ENCODE measurements around the gene YIF1B.
"Not testable (repeated sequence)": the region's sequence is repeated elsewhere in the genome, so short reads cannot be mapped to it uniquely, and the experiment has no call there.

YIF1B gene

DNA sequence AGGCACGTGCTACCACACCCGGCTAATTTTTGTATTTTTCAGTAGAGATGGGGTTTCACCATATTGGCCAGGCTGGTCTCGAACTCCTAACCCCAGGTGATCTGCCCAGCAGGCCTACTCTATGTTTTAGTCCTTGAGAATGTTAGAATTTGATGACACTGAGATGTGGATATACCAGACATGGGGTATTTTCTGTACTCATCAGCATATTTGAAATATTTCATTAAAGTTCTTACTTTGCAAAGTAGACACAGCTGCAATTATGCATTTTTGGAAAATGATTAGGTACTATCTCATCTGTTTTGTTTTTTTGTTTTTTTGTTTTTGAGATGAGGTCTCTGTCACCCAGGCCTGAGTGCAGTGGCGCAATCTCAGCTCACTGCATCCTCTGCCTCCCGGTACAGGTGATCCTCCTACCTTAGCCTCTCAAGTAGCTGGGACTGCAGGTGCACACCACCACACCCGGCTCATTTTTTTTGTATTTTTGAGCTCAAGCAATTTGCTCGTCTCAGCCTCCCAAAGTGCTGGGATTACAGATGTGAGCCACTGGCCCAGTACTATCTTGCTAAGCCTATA, 38.7 kb downstream of the YIF1B start:
- no peak for DNase-seq (ENCODE audit: low spot score)

DNA sequence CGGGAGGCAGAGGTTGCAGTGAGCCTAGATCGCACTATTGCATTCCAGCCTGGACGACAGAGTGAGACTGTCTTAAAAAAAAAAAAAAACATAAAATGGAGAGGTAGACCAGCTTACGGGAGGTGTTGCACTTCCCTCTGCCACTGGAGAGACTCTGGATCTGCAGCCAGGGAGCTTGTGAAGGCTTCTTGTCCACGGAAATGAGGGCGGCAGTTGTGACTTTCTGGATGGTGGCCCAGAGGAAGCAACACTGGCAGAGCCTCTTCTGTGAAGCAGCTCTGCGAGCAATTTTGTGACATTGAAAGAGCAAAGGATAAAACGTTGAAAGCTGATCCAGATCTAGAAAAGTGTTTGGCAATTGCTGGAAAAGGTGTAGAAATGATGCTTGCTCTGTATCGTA, 41.0 kb downstream of the YIF1B start:
- peak; percentile 54 for DNase-seq (ENCODE audit: low spot score)

DNA sequence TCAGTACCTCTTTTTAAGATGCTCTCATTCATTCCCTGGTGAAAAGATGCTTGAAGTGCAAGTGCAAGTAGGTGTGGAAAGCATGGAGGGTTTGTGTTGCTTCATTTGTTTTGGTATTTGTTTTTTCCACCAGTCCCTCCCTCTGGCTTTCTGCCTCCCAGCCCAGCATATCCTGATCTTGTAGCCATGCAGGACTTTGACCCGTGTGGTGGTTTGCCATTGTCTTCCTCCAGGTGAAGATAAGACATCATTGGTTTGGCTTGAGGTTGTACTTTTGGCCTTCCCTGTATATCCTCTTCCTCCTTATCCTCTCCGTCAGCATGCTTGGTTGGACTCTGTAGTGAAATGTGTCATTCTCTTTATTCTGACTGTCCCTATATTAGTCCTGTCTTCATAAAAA, 42.2 kb downstream of the YIF1B start:
- DNase-seq (ENCODE audit: low spot score), result no peak

DNA sequence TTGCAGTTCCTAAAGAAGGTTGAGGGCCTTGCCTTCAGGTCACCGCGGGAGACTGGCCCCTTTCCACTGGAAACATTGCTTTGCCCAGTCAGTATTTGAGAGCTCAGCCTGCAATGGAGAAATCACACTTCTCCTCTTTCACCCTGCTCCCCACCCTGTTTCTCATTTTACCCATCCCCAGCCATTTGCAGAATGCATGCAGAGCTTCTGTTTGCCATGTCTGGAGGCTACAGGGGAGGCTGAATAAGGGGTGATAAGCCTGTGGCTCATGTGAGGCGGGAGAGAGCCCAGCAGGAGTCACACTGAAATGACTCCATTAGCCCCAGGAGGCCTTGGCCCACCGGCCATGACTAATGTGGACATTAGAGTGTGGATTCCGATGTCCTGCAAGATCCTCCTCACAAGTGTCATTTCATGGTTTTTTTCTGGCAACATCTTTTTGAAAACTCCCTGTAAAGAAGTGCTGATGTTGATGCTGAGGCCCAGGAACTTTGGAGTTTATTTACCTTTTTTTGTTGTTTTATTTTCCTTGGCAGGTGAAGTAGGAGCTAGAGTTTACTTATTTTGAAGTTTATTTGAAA, 45.1 kb downstream of the YIF1B start:
- DNase-seq (ENCODE audit: low spot score), result no peak

DNA sequence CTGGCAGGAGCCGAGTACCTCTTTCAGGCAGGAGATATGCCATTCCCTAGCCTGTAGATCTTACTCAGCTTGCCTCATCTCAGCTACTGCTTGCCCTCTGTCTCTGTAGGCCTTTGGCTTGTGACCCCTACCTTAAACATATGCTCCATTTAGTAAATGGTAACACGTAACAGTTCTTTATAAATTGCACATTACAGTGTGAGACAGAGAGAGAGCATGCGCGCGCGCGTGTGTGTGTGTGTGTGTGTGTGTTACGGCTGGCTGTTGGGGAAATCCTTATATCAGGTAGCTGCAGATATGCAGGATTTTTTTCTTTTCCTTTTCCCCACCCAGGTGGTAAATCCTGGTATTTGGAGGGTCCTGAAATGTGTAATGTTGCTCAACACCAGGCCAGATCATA, 47.2 kb downstream of the YIF1B start:
- DNase-seq (ENCODE audit: low spot score), result no peak

DNA sequence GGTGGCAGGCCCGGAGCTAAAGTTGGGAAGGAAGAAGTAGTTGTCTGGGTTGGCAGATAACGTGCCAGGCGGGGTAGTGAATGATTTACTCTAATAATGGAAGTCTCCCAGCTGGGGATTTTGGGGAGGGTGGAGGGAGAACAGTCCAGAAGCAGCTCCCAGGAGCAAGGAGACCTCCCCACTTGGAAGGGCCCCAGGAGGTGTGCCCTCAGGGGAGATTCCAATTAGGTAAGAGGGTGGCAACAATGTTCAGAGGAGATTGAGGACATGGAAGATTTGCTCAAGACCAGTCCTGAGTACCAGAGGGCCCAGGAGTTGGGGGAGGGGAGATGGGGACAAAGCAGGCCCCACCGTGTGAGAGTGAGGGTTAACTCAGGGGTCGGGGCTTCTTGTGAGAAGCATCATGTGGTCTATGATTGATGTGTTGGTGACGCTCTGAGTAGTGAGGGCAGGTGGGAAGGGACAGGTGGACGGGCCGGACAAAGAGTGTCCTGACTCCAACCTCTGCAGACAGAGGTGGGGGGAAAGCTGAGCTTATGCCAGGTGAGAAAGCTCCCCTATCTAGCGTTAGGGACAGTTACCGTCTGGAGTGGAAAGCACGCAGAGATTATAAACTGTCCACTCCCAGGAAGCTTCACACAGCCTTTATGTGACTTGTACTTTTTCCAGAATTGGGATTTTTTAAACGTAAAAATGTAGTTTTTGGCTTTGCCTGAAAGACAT, 47.8 kb downstream of the YIF1B start:
- no peak for DNase-seq (ENCODE audit: low spot score)

DNA sequence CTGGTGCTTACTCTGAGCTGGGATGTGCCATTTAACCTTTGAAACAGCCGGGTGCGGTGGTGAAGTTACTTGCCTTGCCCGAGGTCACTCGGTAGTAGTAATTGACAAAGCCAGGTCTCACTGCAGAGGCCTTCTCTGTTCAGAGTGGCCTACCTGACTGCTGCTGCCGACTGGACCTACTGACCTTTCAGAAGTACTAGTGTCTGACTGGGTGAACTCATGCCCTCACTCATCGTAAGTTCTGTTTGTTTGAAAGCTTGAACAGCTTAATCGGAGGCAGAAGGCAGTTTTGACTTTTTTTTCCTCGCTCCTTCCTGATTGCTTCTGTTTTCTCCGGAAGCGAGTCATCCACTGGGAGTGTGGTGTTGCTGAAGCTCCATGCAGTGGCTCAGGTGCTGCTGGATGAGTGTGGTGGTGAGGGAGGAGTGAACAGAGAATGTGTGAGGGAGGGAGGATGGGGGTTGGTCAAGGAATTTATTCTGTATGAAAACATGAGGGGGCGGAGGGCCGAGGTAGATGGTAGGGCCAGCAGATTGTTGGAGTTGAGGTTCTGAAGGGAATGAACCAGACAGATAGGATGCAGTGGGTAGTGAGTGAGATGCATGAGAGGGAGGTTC, 48.7 kb downstream of the YIF1B start:
- DNase-seq (ENCODE audit: low spot score), result no peak

DNA sequence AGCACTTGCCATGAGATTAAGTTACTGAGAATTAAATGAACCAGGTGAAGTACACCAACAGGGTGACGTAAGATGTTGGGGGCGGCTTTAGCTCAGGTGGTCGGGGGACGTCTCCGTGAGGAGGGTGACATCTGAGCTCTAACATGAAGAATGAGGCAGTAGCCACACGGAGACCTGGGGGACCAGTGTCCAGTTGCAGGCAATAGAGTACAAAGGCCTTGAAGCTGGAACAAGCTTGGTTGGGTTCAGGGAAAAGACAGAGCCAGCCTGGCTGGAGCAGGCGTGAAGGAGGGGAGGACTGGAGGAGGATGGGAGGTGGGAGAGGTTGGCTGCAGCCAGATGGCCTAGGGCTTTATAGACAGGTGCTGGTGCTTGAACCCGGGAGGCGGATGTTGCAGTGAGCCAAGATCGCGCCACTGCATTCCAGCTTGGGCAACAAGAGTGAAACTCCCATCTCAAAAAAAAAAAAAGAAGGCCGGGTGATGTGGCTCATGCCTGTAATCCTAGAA, 49.8 kb downstream of the YIF1B start:
- DNase-seq (ENCODE audit: low spot score), result no peak

DNA sequence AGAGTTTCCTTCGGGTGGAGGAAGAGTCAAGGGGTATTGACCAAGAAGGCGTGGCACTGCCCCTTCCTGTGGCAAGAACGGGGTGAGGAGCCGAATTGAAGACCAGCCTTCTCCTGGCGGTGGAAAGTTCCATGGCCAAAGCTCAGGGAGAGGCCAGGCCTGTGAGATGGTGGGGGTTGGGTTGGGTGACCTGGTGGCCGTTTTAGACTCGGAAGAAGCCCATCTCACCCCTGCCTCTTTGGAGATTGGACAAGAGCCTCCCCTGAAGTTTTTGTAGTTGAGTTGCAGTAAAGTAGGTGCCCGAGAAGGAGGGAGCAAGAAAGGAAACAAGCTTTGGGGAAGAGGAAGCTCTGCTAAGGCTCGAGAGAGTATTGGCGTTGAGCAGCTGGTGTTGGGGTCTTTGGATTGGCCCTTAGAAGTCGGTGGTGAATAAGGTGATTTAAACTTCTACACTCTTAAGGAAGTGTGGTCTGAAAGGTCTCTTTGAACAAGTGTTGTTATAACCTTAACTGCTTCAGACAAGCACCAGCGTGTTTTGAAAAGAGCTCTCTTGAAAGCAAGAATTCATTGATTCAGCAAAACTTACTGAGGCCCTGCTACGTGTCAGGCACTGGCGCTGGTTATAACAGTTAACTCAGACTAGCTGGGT, 50.4 kb downstream of the YIF1B start:
- DNase-seq (ENCODE audit: low spot score), result peak; percentile 64

DNA sequence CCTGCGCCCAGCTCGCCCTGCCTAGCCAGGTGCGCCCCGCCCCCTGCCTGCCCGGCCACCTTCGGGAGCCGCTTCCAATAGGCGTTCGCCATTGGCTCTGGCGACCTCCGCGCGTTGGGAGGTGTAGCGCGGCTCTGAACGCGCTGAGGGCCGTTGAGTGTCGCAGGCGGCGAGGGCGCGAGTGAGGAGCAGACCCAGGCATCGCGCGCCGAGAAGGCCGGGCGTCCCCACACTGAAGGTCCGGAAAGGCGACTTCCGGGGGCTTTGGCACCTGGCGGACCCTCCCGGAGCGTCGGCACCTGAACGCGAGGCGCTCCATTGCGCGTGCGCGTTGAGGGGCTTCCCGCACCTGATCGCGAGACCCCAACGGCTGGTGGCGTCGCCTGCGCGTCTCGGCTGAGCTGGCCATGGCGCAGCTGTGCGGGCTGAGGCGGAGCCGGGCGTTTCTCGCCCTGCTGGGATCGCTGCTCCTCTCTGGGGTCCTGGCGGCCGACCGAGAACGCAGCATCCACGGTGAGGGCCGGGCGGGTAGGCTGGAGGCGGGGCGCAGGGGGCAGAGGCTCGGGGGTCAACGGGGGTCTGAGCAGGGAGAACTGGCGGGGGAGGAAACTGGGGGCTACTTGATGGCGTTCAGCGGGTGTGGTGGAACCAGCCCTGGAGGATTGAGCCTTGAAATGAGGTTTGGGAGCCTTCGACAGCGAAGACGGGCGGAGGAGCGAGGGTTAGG, 51.1 kb downstream of the YIF1B start, which contains the start of gene SPINT2:
Gene SPINT2, plus strand, starts transcription at position 88 of the 727 bp plus-strand sequence. Its CDS starts 320 bp downstream, at position 408.
- no peak for DNase-seq (ENCODE audit: low spot score)

DNA sequence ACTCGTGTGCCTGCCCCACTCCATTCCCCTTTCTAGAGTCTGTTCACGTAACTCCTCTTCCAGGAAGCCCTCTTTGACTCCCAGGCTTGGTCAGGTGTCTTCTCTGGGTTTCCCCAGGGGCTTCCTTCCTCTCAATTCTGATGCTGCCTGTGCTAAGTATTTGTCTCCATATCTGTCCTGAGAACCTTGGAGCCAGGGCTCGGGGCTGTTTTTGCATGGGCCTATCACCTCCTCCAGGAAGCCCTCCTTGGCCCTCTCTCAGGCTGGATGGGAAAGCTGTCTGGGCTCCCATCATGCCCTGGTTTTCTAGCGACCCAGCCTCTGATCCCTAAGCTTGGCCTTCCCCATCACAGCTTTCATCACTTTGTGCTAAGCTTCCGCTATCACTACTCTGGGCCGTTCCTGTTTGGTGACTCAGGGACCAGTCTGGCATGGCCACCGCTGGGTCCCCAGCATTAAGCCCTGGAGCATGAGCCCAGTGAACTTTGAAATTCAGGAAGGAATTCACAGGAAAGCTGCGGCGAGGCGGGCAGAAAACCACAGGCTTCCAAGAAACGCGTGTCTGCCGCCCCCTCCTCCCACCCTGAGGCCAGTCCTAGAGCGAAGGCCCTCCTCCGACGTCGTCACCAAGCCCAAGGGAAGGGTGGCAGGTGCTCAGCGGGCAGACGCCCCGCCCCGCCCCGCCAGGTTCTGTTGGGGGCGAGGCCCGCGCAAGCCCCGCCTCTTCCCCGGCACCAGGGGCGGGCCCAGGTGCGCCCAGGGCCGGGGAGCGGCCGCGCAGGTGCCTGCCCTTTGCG, 51.9 kb downstream of the YIF1B start:
- DNase-seq (ENCODE audit: low spot score), result peak; percentile 79

DNA sequence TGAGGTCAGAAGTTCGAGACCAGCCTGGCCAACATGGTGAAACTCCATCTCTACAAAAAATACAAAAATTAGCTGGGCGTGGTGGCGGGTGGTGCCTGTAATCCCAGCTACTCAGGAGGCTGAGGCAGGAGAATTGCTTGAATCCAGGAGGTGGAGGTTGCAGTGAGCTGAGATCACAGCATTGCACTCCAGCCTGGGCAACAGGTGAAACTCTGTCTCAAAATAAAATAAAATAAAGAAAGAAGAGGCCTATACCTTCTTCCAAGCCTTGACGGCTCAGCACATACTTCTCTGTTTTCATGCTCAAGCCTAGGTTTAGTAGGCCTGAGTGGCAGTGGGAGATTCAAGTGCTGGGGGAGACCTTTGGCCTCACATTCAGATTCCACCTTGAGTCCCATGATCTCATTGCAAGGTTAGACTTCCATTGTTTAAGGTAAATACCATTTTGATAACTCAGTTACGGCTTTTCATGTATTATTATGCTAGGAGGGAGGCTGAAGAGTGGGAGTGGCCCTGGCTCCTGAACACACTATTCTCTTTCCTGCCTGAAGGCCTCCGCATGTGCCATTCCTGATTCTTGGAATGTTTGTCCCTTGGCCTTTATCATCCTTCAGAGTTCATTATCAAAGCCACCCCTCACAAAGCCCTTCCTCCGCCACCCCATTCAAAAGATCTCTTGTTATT, 53.0 kb downstream of the YIF1B start:
- DNase-seq (ENCODE audit: low spot score), result no peak

DNA sequence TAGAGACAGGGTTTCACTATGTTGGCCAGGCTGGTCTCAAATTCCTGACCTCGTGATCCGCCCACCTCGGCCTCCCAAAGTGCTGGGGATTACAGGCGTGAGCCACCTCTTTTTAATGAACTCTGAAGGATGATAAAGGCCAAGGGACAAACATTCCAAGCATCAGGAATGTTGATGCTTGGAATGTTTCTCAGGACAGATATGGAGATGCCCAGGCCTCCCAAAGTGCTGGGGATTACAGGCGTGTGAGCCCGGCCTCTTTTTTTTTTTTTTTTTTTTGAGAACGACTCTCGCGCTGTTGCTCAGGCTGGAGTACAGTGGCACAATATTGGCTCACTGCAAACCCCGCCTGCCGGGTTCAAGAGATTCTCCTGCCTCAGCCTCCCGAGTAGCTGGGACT, 53.8 kb downstream of the YIF1B start:
- DNase-seq (ENCODE audit: low spot score), result not testable (repeated sequence)

DNA sequence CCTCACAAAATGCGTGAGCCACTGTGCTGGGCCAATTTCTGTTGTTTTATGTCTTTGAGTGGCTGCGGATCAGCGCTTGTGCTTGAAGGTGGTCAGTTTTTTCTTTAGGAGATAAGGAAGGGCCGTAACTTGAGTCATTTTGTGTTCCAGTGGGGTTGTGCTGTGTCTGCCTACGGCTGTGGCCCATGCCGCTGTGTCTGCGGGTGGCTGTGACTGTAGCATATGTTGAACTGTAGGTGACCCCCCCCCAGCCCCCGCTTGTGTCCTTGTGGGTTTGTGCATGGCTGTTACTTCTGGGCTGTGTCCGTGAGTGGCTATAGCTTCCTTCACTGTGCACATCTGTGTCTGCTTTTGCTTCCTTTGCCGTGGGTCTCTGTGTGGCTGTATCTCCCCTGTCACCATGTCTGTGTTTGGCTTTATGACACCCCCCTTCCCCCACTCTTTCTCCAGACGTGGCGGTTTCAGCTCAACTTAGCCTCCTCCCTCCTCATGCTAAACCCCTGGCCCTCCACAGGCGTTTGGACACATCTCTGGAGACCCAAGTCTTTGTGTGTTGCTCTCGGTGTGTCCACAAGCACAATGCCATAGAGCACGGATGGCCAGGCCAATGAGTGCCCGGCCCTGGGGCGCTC, 60.2 kb downstream of the YIF1B start:
- DNase-seq (ENCODE audit: low spot score), result no peak

DNA sequence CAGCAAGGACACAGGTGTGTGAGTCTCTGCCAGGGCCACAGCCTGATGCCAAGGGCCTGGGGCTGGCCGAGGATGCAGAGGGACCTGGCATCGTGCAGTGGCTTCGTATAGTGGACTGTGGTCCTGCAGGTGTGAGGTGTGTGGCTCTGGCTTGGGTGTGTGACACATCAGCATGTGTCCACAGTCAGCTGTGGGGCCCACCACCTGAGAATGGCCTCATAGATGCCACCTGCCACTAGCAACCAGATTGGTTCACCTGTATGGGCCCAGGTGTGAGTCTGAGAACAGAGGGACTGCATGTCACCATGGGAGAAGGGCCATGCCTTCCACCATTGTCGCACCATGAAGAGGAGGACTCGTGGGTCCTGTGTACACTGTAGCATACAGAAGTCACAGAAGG, 62.0 kb downstream of the YIF1B start:
- DNase-seq (ENCODE audit: low spot score), result no peak

Data from cerebellar cortex (tissue), 1 donor.